ENCODE results near the gene ARHGAP35.

DNA sequence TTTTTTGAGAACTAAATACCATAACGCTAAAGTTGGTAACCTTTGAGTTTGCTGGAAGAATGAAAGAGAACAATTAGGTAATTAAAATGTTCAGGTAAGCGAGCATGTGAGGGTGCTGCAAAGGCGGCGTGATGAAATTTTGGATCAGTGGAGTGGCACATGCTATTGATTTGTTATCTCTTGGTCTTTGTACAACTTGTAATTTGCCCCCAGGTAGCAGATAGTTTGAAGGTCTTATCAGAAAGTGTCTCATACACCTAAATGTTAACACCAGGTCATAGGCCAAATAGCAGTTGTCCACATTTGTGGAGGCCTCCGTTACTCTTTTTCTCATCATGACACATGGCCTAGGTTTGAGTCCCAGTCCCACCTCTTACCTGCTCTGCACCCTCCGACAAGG, 14.9 kb downstream of the ARHGAP35 start:
- TF ChIP-seq CTCF (IDR thresholded peaks at IDR 0.05) = no peak
- no peak for TF ChIP-seq EP300 (IDR thresholded peaks at IDR 0.05)
- TF ChIP-seq POLR2A (IDR thresholded peaks at IDR 0.05) = no peak
- TF ChIP-seq POLR2AphosphoS5 (IDR thresholded peaks at IDR 0.05) = no peak

Data from gastroesophageal sphincter (tissue), 3 donors.